Activated naive CD8-positive, alpha-beta T cell treated with anti-CD3 and anti-CD28 coated beads for 36 hours (primary cell): Measurements from ENCODE around the gene TBR1. TPM values are rescaled to one million over a fixed set of nuclear protein-coding genes. Genes with fewer than 3 reads are reported as not detected.

Experiments
- DNase-seq: peaks from one replicate; pipeline ENCODE4 v3.0.0; 2021
- H3K27ac Mint-ChIP-seq: one replicate; pipeline ENCODE4 v1.8.0; 2022; ENCODE audit warnings: mild to moderate bottlenecking, moderate library complexity, mixed read lengths
- H3K27me3 Mint-ChIP-seq: one replicate; pipeline ENCODE4 v1.8.0; 2022; ENCODE audit warnings: mild to moderate bottlenecking, mixed read lengths
- H3K36me3 Mint-ChIP-seq: one replicate; pipeline ENCODE4 v1.8.0; 2021; ENCODE audit warnings: mild to moderate bottlenecking, mixed read lengths
- H3K4me1 Mint-ChIP-seq: one replicate; pipeline ENCODE4 v1.8.0; 2021; ENCODE audit warnings: mixed read lengths
- H3K4me3 Mint-ChIP-seq: one replicate; pipeline ENCODE4 v1.8.0; 2022; ENCODE audit warnings: mild to moderate bottlenecking, moderate library complexity, mixed read lengths
- H3K9me3 Mint-ChIP-seq: one replicate; pipeline ENCODE4 v1.8.0; 2022; ENCODE audit warnings: mixed read lengths
- total RNA-seq, 2 experiments: library from RNA; stranded (reverse); gene quantifications; one replicate each; pipeline ENCODE4 v1.2.3, GENCODE V29; 2021

TBR1 gene
- total RNA-seq, 2 experiments from 2014 or later, result not detected

- DNase-seq, result no peak
- no peaks in the 10 kb centered on the region for H3K4me1 Mint-ChIP-seq
- no peak overlapping the region for H3K27ac Mint-ChIP-seq
- H3K9me3 Mint-ChIP-seq, result no peaks in the 10 kb centered on the region
- peaks cover 57% of the 10 kb centered on the region for H3K27me3 Mint-ChIP-seq
- H3K4me3 Mint-ChIP-seq, result no peak overlapping the region
- H3K36me3 Mint-ChIP-seq, result no peaks in the 10 kb centered on the region
Measured at GRCh38 chr2:161436411-161436810, 20.3 kb downstream of the TBR1 start.

DNA sequence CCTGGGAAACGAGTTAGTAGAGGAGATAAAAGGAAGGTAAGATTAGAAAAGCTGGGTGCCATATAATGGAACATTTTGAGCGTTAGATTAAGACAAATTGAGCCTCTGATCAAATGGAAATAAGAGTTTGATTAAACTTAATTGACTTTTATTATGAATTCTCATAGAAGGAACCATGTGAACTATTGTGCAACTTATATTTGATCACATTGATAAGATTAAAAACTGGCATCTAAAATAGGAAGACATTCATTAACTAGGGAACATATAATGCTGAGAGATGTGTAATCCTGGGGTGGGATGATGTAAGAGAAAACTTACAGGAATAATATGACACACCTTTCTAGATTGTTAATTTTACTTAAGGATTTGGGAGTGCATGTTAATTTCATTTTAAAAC, 22.5 kb downstream of the TBR1 start:
- Mint-ChIP-seq H3K27me3 (peaks cover 62% of the 10 kb centered on the region), H3K27ac (no peak overlapping the region), H3K4me1 (no peaks in the 10 kb centered on the region), H3K4me3 (no peak overlapping the region), H3K36me3 (no peaks in the 10 kb centered on the region), H3K9me3 (no peaks in the 10 kb centered on the region)
- no peak for DNase-seq

GRCh38 chr2:161445097-161445496, 29.0 kb downstream of the TBR1 start:
- H3K4me1 Mint-ChIP-seq, result no peaks in the 10 kb centered on the region
- no peaks in the 10 kb centered on the region for H3K9me3 Mint-ChIP-seq
- H3K27ac Mint-ChIP-seq, result no peak overlapping the region
- H3K27me3 Mint-ChIP-seq, result peaks cover 28% of the 10 kb centered on the region
- no peak for DNase-seq
- no peaks in the 10 kb centered on the region for H3K36me3 Mint-ChIP-seq
- no peak overlapping the region for H3K4me3 Mint-ChIP-seq

- no peak for DNase-seq
- H3K36me3 Mint-ChIP-seq, result no peaks in the 10 kb centered on the region
- no peak overlapping the region for H3K27ac Mint-ChIP-seq
- no peaks in the 10 kb centered on the region for H3K9me3 Mint-ChIP-seq
- no peaks in the 10 kb centered on the region for H3K4me1 Mint-ChIP-seq
- H3K4me3 Mint-ChIP-seq, result no peak overlapping the region
- peaks cover 5% of the 10 kb centered on the region for H3K27me3 Mint-ChIP-seq
Measured at GRCh38 chr2:161448431-161448830, 32.3 kb downstream of the TBR1 start.

DNA sequence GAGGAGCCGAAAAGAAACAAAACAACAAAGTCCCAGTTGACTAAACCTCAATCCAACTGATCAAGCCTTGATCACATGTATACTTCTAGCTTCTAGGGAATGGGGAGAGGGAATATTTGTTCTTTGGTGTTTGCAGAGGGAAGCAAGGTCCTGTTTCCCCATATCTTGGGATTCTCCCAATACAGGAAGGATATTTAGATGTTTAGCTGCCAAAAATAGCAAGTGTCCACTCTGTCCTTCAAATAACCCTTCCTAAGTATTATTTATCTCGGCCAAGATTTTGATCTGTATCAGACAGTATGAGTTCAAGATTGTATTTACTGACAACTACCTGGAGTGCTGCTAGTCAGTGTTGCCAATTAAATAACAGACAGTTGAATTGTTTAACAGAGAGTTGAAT, 55.5 kb downstream of the TBR1 start:
- Mint-ChIP-seq H3K27ac (no peak overlapping the region), H3K36me3 (no peaks in the 10 kb centered on the region), H3K4me3 (no peak overlapping the region), H3K9me3 (no peaks in the 10 kb centered on the region), H3K4me1 (no peaks in the 10 kb centered on the region), H3K27me3 (peaks cover 45% of the 10 kb centered on the region)
- no peak for DNase-seq

GRCh38 chr2:161474920-161475319, 58.8 kb downstream of the TBR1 start:
- Mint-ChIP-seq H3K4me3 (no peak overlapping the region), H3K4me1 (no peaks in the 10 kb centered on the region), H3K9me3 (no peaks in the 10 kb centered on the region), H3K27me3 (peaks cover 32% of the 10 kb centered on the region), H3K36me3 (no peaks in the 10 kb centered on the region), H3K27ac (no peak overlapping the region)
- no peak for DNase-seq

Other genes with a start within 250 kb of the TBR1 start
- gene PSMD14, start 107.9 kb upstream of the TBR1 start, total RNA-seq, result 10 to 100 TPM; 91.4 to 93.8 TPM
- under 1 TPM; 0.10 to 0.18 TPM for gene SLC4A10, start 208.1 kb downstream of the TBR1 start, total RNA-seq